ENCODE measurements around the gene AKIRIN2.

DNA sequence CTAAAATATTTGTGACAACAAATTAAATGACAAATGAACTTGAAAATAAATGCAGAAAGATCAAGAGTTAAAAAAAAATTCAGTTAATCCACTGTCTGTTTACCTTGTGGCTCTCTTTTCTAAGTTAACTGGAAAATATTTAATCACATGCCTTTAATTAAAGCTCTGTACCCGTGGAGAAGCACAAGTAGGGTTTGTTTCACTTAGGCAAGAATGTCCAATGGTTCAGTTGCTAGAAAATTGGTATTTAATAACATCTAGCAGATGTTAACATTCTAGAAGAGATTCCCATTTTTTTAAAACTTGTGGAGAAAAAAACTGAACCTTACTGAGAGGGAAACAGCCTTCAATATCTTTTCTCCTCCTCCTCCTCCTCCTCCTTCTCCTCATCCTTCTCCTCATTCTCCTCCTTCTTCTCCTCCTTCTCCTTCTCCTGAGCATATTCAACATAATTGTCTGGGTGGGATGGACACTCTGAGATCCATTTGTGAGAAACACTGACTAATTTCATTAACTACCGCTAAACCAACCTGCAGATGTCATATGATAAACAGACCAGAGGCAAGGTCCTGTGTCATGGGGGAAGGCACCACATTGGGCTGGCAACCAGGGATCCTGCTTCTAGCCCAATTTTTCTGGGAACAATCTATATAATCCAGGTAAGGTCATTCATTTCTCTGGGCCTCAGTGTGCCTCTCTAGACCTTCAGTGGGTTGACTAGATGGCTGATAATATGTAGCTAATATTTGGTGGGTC, 44.1 kb upstream of the AKIRIN2 start:
- TF ChIP-seq POLR2A (IDR thresholded peaks at IDR 0.05) = no peak
- TF ChIP-seq, protein P1, sequence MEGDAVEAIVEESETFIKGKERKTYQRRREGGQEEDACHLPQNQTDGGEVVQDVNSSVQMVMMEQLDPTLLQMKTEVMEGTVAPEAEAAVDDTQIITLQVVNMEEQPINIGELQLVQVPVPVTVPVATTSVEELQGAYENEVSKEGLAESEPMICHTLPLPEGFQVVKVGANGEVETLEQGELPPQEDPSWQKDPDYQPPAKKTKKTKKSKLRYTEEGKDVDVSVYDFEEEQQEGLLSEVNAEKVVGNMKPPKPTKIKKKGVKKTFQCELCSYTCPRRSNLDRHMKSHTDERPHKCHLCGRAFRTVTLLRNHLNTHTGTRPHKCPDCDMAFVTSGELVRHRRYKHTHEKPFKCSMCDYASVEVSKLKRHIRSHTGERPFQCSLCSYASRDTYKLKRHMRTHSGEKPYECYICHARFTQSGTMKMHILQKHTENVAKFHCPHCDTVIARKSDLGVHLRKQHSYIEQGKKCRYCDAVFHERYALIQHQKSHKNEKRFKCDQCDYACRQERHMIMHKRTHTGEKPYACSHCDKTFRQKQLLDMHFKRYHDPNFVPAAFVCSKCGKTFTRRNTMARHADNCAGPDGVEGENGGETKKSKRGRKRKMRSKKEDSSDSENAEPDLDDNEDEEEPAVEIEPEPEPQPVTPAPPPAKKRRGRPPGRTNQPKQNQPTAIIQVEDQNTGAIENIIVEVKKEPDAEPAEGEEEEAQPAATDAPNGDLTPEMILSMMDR (IDR thresholded peaks at IDR 0.05) = no peak
